Inflammatory macrophage treated with lipopolysaccharide for 1 hour (primary cell): ENCODE results near the gene MEN1.

Source experiments
- DNase-seq, 2 donors: peaks; one replicate each; pipeline ENCODE4 v3.0.0-alpha.2; 2020 to 2022

The MEN1 gene

GRCh38 chr11:64801158-64801464 lies 9.2 kb downstream of the MEN1 start:
- no peak for DNase-seq

- no peak for DNase-seq
Observed at GRCh38 chr11:64800303-64801157, 9.8 kb downstream of the MEN1 start.

- no peak for DNase-seq
Observed at GRCh38 chr11:64799623-64800302, 10.6 kb downstream of the MEN1 start.

- DNase-seq, result no peak
Observed at GRCh38 chr11:64799256-64799622, 11.1 kb downstream of the MEN1 start.

GRCh38 chr11:64796757-64797541 lies 13.4 kb downstream of the MEN1 start:
- DNase-seq, result no peak

GRCh38 chr11:64796047-64796756 lies 14.1 kb downstream of the MEN1 start:
- DNase-seq, result no peak

GRCh38 chr11:64794526-64794925 lies 15.8 kb downstream of the MEN1 start:
- DNase-seq, result no peak

- no peak for DNase-seq
Observed at GRCh38 chr11:64793271-64794160, 16.8 kb downstream of the MEN1 start.

- no peak for DNase-seq
Observed at GRCh38 chr11:64792482-64792881, 17.9 kb downstream of the MEN1 start.

GRCh38 chr11:64791781-64792291 lies 18.5 kb downstream of the MEN1 start:
- DNase-seq, result no peak

GRCh38 chr11:64790205-64791095 lies 19.9 kb downstream of the MEN1 start:
- no peak for DNase-seq

- no peak for DNase-seq
Observed at GRCh38 chr11:64789331-64790204, 20.8 kb downstream of the MEN1 start.

GRCh38 chr11:64788321-64789215 lies 21.8 kb downstream of the MEN1 start:
- DNase-seq, result no peak

GRCh38 chr11:64787526-64788320 lies 22.6 kb downstream of the MEN1 start:
- peak in 1 of 2 donors; percentile 85 for DNase-seq

GRCh38 chr11:64786308-64786707 lies 24.0 kb downstream of the MEN1 start:
- DNase-seq, result no peak

- no peak for DNase-seq
Observed at GRCh38 chr11:64784813-64785581, 25.4 kb downstream of the MEN1 start.
